Osteoblast (primary cell): Measurements from ENCODE around the gene IER5L. TPM values are rescaled to one million over a fixed set of nuclear protein-coding genes. Genes with fewer than 3 reads are reported as not detected.

Experiments used
- DNase-seq: peaks from one replicate; pipeline ENCODE4 v3.0.0; 2011; ENCODE audit warnings: low spot score, mixed read lengths; ENCODE audit not compliant: insufficient read length; ENCODE audit errors: missing footprints
- H2AFZ ChIP-seq: 2 replicates; pipeline ENCODE4 v1.6.0; 2011; ENCODE audit warnings: mild to moderate bottlenecking, low read length
- H3K27ac ChIP-seq: 2 replicates; pipeline ENCODE4 v1.5.1; 2011; ENCODE audit warnings: mild to moderate bottlenecking, low read depth, low read length, moderate library complexity
- H3K27me3 ChIP-seq: 2 replicates; pipeline ENCODE4 v1.6.0; 2012; ENCODE audit warnings: mild to moderate bottlenecking, control low read depth, inconsistent platforms, low read length, moderate library complexity; ENCODE audit not compliant: insufficient read depth
- H3K36me3 ChIP-seq: 2 replicates; pipeline ENCODE4 v1.5.1; 2011; ENCODE audit warnings: mild to moderate bottlenecking, low read length, control low read depth, moderate library complexity; ENCODE audit not compliant: insufficient read depth
- H3K4me1 ChIP-seq: 2 replicates; pipeline ENCODE4 v1.5.1; 2011; ENCODE audit warnings: mild to moderate bottlenecking, low read length, control low read depth, moderate library complexity; ENCODE audit not compliant: insufficient read depth
- H3K4me2 ChIP-seq: 2 replicates; pipeline ENCODE4 v1.6.0; 2011; ENCODE audit warnings: mild to moderate bottlenecking, low read length; ENCODE audit not compliant: insufficient read depth
- H3K4me3 ChIP-seq: fragments of 200-600 bp; sonication (generic); 3 replicates; pipeline ENCODE4 v1.5.1; 2012; ENCODE audit warnings: mild to moderate bottlenecking, low read length, inconsistent platforms; ENCODE audit not compliant: insufficient read depth
- H3K79me2 ChIP-seq: 2 replicates; pipeline ENCODE4 v1.6.0; 2012; ENCODE audit warnings: mild to moderate bottlenecking, low read length, control low read depth, inconsistent platforms; ENCODE audit not compliant: insufficient read depth
- H3K9me3 ChIP-seq: 2 replicates; pipeline ENCODE4 v1.5.1; 2011; ENCODE audit warnings: low read depth, low read length, control low read depth
- H4K20me1 ChIP-seq: 2 replicates; pipeline ENCODE4 v1.6.0; 2012; ENCODE audit warnings: mild to moderate bottlenecking, low read length, control low read depth; ENCODE audit not compliant: insufficient read depth
- total RNA-seq: library from RNA; depleted of rRNA; stranded (reverse); fragments of >200 nt; gene quantifications from 2 replicates; pipeline ENCODE4 v1.2.3, GENCODE V29; 2012
- TF ChIP-seq, protein P1 (sequence below): IDR thresholded peaks from 2 replicates; pipeline ENCODE4 v1.5.1; 2011; ENCODE audit warnings: mild to moderate bottlenecking, low read depth, low read length, moderate library complexity; ENCODE audit errors: extremely low read depth

The IER5L gene
- total RNA-seq, 1 donor = 86.1 TPM

DNA sequence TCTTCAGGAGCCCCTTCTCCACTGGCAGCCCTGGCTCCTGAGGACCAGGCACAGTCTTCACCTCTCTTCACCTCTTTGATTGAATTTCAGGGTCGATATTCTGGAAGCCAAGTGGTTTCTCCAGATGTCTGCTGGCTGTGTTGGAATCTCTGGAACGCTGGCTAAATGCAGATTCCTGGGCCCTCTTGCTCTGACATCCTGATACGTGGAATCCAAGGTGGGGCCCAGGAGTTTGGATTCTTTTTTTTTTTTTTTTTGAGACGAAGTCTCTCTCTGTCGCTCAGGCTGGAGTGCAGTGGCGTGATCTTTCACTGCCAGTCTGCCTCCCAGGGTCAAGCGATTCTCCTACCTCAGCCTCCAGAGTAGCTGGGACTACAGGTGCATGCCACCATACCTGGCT lies 26.8 kb upstream of the IER5L start:
- Histone ChIP-seq H3K4me3 (no peak overlapping the region), H3K79me2 (no peaks in the 10 kb centered on the region), H3K4me2 (no peak overlapping the region), H2AFZ (no peak overlapping the region), H3K36me3 (no peaks in the 10 kb centered on the region), H3K4me1 (peaks cover 3% of the 10 kb centered on the region), H3K27me3 (no peaks in the 10 kb centered on the region), H3K9me3 (no peaks in the 10 kb centered on the region), H4K20me1 (no peaks in the 10 kb centered on the region), H3K27ac (no peak overlapping the region)
- TF ChIP-seq, protein P1, sequence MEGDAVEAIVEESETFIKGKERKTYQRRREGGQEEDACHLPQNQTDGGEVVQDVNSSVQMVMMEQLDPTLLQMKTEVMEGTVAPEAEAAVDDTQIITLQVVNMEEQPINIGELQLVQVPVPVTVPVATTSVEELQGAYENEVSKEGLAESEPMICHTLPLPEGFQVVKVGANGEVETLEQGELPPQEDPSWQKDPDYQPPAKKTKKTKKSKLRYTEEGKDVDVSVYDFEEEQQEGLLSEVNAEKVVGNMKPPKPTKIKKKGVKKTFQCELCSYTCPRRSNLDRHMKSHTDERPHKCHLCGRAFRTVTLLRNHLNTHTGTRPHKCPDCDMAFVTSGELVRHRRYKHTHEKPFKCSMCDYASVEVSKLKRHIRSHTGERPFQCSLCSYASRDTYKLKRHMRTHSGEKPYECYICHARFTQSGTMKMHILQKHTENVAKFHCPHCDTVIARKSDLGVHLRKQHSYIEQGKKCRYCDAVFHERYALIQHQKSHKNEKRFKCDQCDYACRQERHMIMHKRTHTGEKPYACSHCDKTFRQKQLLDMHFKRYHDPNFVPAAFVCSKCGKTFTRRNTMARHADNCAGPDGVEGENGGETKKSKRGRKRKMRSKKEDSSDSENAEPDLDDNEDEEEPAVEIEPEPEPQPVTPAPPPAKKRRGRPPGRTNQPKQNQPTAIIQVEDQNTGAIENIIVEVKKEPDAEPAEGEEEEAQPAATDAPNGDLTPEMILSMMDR = no peak
- DNase-seq = no peak

DNA sequence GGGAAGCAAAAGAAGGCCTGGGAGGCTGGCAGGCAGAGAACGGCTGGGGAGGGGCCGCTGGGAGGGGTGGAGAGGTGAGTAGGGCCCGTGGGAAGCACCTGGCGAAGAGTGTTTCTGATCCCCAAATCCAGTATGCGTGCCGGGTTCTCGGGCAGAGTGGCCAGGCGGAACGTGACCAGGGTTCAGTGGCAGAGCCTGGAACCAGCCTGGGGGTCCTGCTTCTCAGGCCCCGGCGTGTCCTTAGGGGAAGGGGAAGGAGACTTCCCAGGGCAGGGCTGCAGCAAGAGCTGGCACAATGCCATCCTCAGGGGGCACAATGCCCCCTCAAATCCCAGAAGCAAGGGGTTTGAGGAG lies 25.5 kb upstream of the IER5L start:
- peak overlapping the region; percentile 84 for H3K4me3 ChIP-seq
- H3K27me3 ChIP-seq = no peaks in the 10 kb centered on the region
- peak overlapping the region; percentile 77 for H3K4me2 ChIP-seq

DNA sequence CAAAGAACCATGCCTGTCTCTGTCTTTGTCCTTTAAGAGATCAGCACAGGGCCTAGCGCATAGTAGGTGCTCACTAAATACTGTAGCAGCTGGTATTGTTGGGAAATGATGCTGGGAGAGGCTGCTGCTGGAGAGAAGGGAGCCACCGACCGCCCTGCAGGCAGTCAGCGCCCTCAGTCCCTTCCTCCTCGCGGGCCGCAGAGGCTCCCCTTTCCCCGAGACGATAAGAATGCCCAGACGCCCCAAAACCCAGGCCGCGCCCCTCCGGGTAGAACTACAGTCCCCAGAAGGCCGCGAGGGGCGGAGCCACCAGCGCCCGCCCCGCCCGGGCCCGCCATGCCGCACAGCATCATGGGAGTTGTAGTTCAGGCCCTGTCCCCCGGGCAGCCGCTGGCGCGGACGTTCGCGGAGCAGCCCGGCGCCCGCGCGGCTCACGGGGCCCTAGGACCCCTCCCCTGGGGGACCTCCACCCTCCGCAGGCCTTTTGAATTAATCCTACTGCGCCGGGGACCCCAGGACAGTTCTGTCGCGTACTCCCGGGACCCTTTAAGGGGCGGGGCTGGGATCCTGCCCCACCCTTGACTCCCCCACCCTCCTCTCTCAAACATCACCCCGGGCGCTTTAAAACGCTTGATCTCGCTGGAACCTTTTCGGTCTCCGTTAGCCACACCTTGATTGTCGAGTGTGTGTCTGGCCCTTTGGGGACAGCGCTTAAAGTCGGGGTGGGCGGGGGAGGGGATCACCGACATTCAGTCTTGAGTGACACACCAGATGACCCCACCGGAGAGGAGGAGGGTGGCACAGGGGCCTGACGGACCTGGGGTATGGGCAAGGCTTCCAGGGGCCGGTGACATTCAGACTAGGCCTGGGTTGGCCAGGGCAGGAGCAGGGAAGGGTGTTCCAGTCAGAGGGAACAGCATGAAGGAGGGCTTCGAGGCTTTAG lies 24.8 kb upstream of the IER5L start:
- Histone ChIP-seq H2AFZ (peak overlapping the region; percentile 85), H3K36me3 (no peaks in the 10 kb centered on the region), H3K9me3 (no peaks in the 10 kb centered on the region), H4K20me1 (no peaks in the 10 kb centered on the region), H3K27me3 (no peaks in the 10 kb centered on the region), H3K4me2 (peak overlapping the region; percentile 77), H3K27ac (peak overlapping the region; percentile 73), H3K4me3 (peak overlapping the region; percentile 84), H3K79me2 (no peaks in the 10 kb centered on the region), H3K4me1 (peaks cover 12% of the 10 kb centered on the region)
- peak; percentile 99 for DNase-seq
- TF ChIP-seq, protein P1 = no peak

More for the DNA sequence above, 25.5 kb upstream of the IER5L start:
- DNase-seq = peak; percentile 55
- TF ChIP-seq, protein P1 = no peak
- Histone ChIP-seq H3K27ac (no peak overlapping the region), H2AFZ (peak overlapping the region; percentile 85), H3K79me2 (no peaks in the 10 kb centered on the region), H3K4me1 (peaks cover 5% of the 10 kb centered on the region), H3K36me3 (no peaks in the 10 kb centered on the region), H4K20me1 (no peaks in the 10 kb centered on the region), H3K9me3 (no peaks in the 10 kb centered on the region)

DNA sequence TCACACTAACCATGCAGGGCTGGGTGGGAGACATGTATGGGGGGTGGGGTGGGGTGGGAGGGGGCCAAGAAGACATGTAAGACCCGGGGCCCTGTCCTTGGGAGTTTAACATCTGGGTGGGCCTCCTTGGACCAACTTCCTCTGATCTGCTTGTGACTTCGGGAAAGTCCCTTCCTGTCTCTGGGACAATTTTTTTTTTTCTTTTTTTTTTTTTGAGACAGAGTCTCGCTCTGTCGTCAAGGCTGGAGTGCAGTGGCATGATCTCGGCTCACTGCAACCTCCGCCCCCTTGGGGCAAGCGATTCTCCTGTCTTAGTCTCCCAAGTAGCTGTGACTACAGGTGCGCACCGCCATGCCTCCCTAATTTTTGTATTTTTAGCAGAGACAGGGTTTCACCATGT lies 23.8 kb upstream of the IER5L start:
- no peak for DNase-seq
- TF ChIP-seq, protein P1 = no peak
- Histone ChIP-seq H4K20me1 (no peaks in the 10 kb centered on the region), H3K27me3 (no peaks in the 10 kb centered on the region), H3K79me2 (no peaks in the 10 kb centered on the region), H2AFZ (no peak overlapping the region), H3K27ac (no peak overlapping the region), H3K9me3 (no peaks in the 10 kb centered on the region), H3K4me2 (no peak overlapping the region), H3K4me3 (no peak overlapping the region), H3K4me1 (peaks cover 15% of the 10 kb centered on the region), H3K36me3 (no peaks in the 10 kb centered on the region)
